Stimulated activated CD4-positive, alpha-beta T cell treated with anti-CD3 and anti-CD28 coated beads, Interleukin-15, amount 100 ng/mL, for 1 hour (primary cell): Measurements from ENCODE around the gene CDX1.

Experiments
- DNase-seq, 2 donors: peaks; one replicate each; pipeline ENCODE4 v3.0.0-alpha.2; 2020; ENCODE audit warnings: low read depth in 1 of 2, low spot score in 1 of 2

Gene CDX1

GRCh38 chr5:150181027-150181426 lies 14.4 kb downstream of the CDX1 start:
- DNase-seq, result no peak

GRCh38 chr5:150181766-150182545 lies 15.4 kb downstream of the CDX1 start:
- DNase-seq, result no peak

- DNase-seq, result no peak
These were observed 16.2 kb downstream of the CDX1 start for GRCh38 chr5:150182774-150183173.

GRCh38 chr5:150183436-150183835 lies 16.9 kb downstream of the CDX1 start:
- DNase-seq, result no peak

GRCh38 chr5:150184006-150184405 lies 17.4 kb downstream of the CDX1 start:
- no peak for DNase-seq

GRCh38 chr5:150184990-150185912 lies 18.7 kb downstream of the CDX1 start:
- DNase-seq, result no peak

GRCh38 chr5:150186137-150186536 lies 19.6 kb downstream of the CDX1 start:
- DNase-seq, result no peak

GRCh38 chr5:150186897-150187296 lies 20.3 kb downstream of the CDX1 start:
- DNase-seq, result no peak

- no peak for DNase-seq
These were observed 21.7 kb downstream of the CDX1 start for GRCh38 chr5:150188146-150188842.

GRCh38 chr5:150189326-150189725 lies 22.7 kb downstream of the CDX1 start:
- DNase-seq, result no peak

- DNase-seq, result no peak
These were observed 23.3 kb downstream of the CDX1 start, which contains the start of gene SLC6A7 for GRCh38 chr5:150189728-150190502. Gene SLC6A7 (plus strand): TSS chr5:150190062. CDS start chr5:150190328, 266 bp downstream.

- DNase-seq, result no peak
These were observed 24.0 kb downstream of the CDX1 start for GRCh38 chr5:150190503-150190979.

GRCh38 chr5:150190987-150191386 lies 24.4 kb downstream of the CDX1 start:
- DNase-seq, result no peak

GRCh38 chr5:150192462-150192861 lies 25.9 kb downstream of the CDX1 start:
- no peak for DNase-seq

- DNase-seq, result no peak
These were observed 29.3 kb downstream of the CDX1 start for GRCh38 chr5:150195736-150196485.

GRCh38 chr5:150196514-150196913 lies 29.9 kb downstream of the CDX1 start:
- no peak for DNase-seq

GRCh38 chr5:150196986-150197385 lies 30.4 kb downstream of the CDX1 start:
- no peak for DNase-seq

- no peak for DNase-seq
These were observed 30.9 kb downstream of the CDX1 start for GRCh38 chr5:150197476-150197875.

GRCh38 chr5:150202501-150202900 lies 35.9 kb downstream of the CDX1 start:
- no peak for DNase-seq
